Measurements from ENCODE around the gene CTSC.
"Not testable (repeated sequence)": the region's sequence is repeated elsewhere in the genome, so short reads cannot be mapped to it uniquely, and the experiment has no call there.

CTSC gene

DNA sequence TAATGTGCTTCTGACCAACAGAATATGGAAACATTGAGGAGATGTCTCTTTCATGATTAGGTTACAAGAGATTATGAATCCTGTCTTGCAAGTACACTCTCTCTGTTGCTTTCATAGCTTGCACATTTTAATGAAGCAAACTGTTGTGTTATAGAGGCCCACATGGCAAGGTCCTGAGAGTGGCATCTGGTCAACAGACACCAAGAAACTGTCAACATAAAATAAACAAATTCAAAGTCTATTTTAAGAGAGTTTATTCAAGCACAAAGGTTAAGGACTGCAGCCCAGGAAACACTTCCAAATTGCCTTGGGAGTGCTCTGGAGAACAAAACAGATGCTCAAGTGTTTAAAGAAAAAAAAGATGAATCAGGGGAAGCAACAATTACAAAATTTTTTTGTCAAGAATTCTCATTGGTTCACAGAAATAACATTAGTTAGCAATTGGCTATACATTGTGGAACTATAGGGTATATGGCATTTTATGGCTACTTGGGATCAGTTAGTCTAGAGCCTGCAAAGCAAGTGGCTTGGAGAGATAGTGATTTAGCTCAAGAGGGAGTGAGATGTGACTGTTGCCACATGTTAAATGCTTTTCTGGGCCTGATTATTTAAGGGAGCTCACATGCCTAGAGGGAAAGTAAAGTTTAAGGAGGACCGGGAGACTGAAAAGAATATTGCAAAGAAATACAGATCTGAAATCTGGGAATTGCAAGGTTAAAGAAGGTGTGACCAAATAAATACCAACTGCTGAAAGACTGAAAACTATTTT, 54.6 kb downstream of the CTSC start:
- DNase-seq (ENCODE audit: low spot score): no peak

DNA sequence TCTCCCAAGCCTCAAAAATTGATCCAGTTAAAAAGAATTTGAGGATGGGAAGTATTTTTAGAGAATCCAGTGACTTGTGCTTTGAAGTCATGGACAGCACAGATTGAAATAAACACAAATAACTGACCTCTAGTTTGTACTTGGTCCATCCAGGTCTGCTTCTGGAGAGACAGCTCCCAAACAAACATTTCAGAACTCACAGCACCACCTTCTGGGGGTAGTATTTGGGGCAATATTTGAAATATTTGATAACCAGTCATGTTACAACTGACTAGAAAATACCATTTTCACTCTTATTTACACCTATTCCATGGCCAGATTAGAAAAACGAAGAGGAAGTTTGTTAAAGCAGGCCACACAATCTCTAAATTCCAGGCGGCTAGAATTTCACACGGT, 56.2 kb downstream of the CTSC start:
- DNase-seq (ENCODE audit: low spot score): no peak

DNA sequence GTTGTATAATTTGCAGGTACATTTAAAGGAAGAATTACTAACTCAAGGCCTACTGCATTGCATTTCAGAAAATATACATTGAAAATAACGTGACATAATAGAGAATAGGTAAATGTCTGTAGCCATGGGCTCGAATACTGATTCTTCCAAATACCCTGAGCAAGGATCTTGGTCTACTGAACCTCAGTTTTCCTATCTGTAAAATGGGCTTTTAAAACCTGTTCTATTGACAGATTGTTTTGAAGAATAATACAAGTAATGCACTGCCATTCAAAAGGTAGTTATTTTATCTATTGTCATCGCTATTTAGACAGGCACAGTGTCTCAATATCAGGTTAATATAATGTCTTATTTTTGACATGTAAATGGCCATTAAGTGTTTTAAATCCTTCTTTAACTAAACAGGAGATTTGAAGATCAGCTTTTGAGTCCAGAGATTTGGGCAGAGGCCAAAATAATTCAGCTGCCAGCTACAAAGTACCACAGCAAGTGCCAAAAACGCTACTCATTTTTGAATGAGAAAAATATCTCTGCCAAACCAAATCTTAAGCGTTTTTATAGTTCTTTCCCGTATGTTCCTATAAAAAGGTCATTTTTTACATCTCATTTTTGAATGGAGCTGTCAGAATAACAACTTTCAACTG, 56.7 kb downstream of the CTSC start:
- no peak for DNase-seq (ENCODE audit: low spot score)

DNA sequence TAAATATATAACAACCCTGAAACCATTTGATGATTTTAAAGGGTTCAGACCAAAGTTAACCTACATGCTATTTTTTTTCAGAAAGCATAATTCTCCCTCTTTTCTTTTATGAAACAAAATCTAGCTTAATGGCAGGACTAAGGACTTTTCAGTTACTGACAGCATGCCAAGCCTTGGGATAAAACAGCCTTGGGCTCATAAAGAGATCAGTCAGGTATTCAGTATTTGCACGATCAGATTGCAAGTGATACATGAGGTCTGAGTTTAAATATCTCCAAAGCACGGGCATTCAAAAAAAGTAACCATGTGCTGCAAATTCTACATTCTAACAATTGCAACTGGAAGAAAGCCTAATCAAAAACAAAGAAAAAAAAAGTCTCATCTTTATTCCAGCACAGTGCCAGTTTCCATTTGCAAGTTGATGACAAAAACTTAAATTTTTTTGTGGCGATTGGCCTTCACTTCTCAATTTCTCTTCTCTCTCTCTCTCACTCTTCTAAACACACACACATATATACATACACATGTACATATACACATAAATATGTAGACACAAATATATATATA, 60.1 kb downstream of the CTSC start:
- DNase-seq (ENCODE audit: low spot score): no peak

DNA sequence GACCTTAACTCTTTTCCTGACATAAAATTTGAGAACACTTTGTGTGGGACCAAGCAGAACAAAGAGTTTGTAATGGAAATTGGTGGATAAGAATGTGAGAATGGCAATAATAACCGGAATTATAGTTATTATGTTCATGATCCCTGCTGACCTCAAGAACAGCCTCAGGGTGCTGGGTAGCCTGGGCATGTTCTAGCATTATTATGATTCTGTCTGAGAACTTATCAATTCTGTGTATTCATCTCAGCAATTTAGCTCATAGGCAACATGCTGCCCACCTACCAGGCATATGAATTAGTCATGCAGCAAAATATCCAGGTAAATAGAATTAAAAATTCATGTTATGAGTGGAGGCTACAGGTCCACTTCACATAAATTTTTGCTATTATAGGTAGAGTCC, 61.9 kb downstream of the CTSC start:
- no peak for DNase-seq (ENCODE audit: low spot score)

DNA sequence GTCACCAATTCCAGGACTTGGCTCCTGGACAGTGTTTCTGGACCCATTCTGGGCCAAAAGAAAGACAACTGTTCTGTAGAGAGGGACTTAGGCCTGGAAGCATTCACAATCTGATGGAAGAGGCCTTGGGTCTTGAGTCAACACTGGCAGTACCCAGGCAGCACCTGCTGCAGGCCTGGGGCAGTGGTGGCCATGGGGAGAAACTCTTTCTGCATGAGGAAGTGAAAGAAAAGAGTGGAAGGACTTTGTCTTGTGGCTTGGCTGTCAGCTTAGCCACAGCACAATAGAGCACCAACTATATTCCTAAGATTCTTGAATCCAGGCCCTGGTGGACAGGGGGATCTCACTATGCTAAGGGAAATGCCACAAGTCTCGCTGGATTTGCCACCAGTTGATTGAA, 70.6 kb downstream of the CTSC start:
- no peak for DNase-seq (ENCODE audit: low spot score)

DNA sequence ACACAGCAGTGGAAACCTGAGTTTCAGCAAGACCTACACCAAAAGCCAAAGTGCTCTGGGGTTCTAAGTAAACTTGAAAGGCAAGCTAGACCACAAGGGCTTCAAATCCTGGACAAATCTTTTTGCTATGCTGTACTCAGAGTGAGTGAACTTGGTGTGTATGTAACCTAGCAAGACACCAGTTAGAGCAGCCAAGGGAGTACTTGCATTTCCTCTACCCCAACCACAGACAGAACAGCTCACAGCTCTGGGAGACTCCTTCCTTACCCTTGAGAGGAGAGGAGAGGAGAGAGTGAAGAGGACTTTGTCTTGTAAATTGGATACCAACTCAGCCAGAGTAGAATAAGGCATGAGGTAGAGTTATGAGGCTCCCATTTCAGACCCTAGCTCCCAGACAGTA, 71.4 kb downstream of the CTSC start:
- DNase-seq (ENCODE audit: low spot score): no peak

DNA sequence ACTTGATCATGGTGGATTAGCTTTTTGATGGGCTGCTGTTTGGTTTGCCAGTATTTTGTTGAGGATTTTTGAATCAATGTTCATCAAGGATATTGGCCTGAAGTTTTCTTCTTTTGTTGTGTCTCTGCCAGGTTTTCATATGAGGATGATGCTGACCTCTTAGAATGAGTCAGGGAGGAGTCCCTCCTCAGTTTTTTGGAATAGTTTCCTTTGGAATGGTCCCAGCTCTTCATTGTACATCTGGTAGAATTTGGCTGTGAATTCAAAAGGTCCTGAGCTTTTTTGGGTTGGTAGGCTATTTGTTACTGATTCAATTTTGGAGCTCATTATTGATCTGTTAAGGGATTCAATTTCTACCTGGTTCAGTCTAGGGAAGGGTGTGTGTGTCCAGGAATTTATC, 78.1 kb downstream of the CTSC start:
- DNase-seq (ENCODE audit: low spot score): no peak

DNA sequence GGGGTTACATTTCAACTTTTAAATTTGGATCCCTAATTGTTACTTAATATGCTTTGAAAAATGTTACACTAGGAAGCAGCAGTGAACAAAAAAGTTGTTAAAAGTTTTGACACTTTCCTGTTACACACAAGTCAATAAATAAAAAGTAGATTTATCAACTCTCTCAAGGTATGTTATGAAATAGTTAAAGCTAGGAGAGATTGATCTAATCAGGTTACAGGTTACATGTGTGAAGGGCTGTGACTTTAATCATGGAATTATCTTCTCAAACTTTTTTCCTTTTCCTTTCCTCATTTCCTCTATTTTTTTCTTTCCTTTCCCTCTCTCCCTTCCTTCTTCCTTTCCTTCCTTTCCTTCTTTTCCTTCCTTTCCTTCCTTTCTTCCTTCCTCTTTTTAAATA, 85.3 kb downstream of the CTSC start:
- DNase-seq (ENCODE audit: low spot score): no peak

DNA sequence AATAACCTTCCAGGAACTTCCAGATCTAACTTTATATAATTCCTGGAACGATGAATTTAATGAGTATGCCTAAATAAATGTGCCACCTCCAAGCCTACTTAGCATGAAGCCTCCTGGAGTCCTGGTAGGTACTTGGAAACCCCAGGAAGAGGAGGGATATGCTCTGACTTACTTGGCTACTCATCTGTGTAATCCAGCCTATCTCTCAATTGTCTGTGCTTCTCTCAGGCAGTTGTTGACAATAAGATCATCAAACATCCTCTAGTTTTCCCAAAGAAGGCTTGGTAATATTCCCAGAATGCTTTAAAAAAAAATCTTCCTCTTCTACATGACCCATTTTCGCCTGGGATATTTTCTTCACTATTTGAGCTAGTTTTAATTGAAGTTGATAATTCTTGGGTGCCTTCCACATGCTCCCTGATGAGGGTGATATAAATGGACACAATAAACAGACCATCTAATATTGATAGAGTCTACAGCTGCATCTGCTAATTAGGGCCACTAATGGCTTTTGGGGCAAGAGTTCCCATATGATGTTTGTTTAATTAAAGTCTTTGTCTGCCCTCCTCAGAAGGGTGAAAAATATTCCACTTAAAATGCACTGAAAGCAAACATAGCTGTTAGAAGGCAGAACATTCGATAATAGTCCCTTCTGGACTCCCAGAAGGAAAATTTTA, 86.8 kb downstream of the CTSC start:
- no peak for DNase-seq (ENCODE audit: low spot score)

DNA sequence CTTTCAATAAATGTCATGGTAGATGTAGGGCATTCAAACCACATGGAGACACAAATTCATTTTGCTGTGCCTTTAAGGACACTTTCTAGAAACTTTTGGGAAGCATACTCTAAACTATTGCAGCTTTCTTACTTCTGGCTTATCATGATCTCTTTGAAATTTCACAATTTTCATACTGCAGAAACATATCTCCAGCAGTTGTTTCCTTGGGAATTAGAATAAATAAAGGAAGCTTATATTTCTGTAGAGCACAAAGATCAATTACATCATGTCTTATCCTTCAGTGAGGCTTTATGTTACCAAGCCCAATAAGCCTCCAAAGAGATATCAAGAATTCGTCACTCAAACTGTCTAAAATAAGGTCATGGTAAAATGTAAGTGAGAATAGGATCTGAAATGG, 87.8 kb downstream of the CTSC start:
- no peak for DNase-seq (ENCODE audit: low spot score)

DNA sequence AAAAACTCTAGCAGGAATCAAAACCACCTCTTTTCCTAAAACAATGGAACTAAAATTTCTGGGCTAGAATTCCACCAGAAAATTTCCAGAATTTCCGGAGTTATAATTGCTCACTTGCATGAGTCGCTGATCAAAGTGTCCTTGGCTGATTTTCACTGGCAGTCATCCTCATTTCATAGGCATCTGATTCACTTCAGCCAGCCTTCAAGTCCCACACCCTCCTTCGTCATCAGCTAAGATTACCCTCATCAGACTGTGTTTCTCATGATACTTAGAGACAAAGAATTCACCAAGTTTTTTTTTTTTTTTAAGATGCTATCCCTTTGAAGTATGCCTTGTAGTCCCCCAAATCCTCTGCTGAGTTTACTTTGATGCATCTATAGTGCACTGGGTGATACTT, 90.8 kb downstream of the CTSC start:
- no peak for DNase-seq (ENCODE audit: low spot score)

DNA sequence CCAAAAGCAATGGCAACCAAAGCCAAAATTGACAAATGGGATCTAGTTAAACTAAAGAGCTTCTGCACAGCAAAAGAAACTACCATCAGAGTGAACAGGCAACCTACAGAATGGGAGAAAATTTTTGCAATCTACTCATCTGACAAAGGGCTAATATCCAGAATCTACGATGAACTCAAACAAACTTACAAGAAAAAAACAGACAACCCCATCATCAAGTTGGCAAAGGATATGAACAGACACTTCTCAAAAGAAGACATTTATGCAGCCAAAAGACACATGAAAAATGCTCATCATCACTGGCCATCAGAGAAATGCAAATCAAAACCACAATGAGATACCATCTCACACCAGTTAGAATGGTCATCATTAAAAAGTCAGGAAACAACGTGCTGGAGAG, 92.0 kb downstream of the CTSC start:
- not testable (repeated sequence) for DNase-seq (ENCODE audit: low spot score)
